ENCODE results near the gene SEMA3B.
A peak's percentile ranks its signal among the peaks of the same experiment; 100 is the strongest.

SEMA3B gene

DNA sequence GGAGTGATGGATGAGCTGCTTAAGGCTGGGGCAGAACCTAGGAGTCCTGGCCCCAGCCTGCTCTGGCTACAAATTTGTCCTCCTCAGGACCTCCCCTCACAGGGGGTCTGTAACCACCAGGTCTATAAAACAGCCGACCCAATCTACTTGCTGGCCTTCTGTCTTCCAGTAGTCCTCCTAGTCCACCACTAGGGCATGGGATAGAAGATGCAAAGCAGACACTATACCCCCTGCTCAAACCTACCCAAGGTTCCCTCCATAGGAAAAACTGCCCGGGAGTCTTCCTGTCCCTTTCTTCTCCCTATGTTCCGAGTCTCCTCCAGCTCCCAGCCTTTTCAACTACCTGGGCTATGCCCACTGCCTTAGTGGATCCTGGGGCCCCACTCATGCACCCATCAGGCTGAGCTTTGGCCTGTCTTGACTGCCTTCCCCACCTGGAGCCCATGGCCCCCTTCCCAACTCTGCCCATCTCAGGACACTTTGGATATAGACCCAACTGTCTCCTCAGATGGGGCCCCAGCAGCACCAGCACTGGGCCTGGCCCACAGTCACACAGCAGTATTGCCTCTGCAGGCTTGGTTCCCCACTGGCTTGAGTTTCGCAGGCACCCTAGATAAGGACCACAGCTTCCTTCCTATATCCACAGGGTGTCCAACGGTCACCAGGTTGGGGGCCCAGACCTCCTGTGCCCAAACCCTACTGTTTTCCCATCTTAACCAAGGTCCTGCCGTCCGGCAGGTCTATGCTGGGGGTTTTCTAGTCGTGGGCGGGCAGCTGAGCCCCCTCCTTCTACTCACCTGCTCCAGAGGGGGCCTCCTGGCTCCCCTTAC is 29.2 kb downstream of the SEMA3B start:
- no peak for TF ChIP-seq ZFX (IDR thresholded peaks at IDR 0.05; ENCODE audit: borderline replicate concordance)
- TF ChIP-seq, protein P1, sequence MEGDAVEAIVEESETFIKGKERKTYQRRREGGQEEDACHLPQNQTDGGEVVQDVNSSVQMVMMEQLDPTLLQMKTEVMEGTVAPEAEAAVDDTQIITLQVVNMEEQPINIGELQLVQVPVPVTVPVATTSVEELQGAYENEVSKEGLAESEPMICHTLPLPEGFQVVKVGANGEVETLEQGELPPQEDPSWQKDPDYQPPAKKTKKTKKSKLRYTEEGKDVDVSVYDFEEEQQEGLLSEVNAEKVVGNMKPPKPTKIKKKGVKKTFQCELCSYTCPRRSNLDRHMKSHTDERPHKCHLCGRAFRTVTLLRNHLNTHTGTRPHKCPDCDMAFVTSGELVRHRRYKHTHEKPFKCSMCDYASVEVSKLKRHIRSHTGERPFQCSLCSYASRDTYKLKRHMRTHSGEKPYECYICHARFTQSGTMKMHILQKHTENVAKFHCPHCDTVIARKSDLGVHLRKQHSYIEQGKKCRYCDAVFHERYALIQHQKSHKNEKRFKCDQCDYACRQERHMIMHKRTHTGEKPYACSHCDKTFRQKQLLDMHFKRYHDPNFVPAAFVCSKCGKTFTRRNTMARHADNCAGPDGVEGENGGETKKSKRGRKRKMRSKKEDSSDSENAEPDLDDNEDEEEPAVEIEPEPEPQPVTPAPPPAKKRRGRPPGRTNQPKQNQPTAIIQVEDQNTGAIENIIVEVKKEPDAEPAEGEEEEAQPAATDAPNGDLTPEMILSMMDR (IDR thresholded peaks at IDR 0.05): no peak
- H3K27ac ChIP-seq: peak overlapping the region; percentile 96

DNA sequence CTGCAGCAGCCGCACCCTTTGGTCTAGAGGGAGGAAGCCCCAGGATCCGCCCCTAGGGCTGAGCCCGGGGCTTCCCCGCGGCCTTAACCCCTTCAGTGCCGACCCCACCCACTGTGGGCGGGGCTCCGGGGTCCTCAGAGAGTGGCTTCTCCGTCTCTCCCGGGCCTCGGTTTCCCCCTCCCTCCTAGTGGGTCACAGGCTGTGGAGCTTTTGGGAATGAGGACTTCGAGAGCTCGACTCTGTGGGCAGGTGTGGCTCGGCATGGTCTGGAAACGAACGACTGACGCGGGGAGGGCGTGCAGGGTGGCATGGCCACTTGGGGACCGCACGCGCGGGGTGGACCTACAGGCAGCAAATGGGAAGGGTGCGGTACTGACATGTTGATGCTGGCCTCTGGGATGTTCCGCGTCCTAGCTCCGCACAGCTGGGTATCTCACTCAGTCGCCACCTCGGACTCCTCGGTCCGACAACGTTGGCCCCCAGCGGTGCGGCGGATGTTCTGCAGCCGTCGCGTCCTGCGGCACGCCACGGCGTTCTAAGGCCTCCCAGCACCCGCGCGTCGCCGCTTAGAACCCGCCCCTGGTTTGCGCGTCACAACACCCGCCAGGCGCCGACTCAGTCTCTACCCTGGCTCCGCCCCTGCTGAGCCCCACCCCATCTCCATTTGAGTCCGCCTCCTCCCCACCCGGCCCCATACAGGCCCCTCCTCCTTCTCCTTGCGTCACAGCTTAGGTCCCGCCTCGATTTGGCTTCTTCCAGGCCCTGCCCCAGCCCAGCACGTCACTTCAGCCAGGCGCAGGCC is 30.1 kb downstream of the SEMA3B start, which contains the start of the genes HYAL3 and NAA80:
TSS of gene HYAL3 (minus strand) at position 570 of the 802 bp plus-strand sequence. CDS start 3,803 bp downstream, outside the sequence.
TSS of gene NAA80 (minus strand) at position 570 of the 802 bp plus-strand sequence. CDS start 1,942 bp downstream, outside the sequence.
- TF ChIP-seq ZFX (IDR thresholded peaks at IDR 0.05; ENCODE audit: borderline replicate concordance): no peak
- TF ChIP-seq, protein P1 (IDR thresholded peaks at IDR 0.05): peak; percentile 58
- peak within 1 kb of the TSS; percentile 96 for H3K27ac ChIP-seq

DNA sequence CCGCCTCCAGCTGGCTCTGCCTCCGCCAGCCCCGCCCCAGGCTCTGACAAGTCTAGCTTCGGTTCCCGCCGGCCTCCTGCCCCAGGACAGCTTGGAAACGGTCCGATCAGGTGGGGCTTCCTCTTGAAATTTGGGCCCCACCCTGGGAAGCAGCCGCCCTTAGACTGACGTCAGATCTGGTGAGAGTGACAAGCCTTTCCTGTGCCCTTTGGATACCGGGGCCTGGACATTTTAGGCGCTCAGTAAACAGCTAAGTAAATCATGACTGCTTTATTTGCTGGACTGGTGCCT is 30.6 kb downstream of the SEMA3B start:
- TF ChIP-seq, protein P1 (IDR thresholded peaks at IDR 0.05): no peak
- no peak for TF ChIP-seq ZFX (IDR thresholded peaks at IDR 0.05; ENCODE audit: borderline replicate concordance)
- H3K27ac ChIP-seq: peak overlapping the region; percentile 96

DNA sequence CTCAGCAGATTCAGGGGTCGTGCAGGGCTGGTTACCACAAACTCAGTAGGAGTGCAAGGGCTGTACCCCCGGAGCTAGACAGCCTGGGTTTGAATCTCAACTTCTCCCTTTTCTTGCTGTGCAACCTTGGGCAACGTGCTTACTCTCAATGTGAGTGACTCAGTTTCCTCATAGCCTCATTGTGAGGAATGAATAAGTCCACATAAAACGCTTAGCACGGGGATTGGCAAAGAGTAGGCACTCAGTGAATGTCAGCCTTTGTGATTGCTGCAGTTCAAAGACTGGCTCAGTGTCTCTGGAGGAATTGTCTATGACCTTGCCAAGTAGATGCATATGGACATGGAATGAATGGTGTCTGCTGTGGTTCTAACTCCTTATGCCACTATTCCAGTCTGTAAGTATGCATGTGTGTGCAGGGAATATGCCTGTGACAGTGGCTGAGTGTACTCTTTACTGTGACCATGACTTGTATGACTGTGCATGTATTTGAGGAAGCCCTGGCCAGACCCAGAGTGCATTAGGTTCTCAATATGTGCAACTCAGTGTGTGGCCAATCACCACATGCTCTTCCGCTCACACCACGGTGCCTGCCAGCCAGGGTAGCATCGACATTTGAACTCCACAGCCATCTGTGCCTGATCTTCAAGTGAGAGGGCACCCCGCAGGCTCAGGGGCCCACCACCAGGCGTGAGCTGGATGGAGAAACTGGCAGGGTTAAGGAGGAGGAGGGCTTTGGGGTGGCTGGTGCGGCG is 31.2 kb downstream of the SEMA3B start:
- H3K27ac ChIP-seq: peak overlapping the region; percentile 96
- TF ChIP-seq ZFX (IDR thresholded peaks at IDR 0.05; ENCODE audit: borderline replicate concordance): no peak
- TF ChIP-seq, protein P1 (IDR thresholded peaks at IDR 0.05): no peak

DNA sequence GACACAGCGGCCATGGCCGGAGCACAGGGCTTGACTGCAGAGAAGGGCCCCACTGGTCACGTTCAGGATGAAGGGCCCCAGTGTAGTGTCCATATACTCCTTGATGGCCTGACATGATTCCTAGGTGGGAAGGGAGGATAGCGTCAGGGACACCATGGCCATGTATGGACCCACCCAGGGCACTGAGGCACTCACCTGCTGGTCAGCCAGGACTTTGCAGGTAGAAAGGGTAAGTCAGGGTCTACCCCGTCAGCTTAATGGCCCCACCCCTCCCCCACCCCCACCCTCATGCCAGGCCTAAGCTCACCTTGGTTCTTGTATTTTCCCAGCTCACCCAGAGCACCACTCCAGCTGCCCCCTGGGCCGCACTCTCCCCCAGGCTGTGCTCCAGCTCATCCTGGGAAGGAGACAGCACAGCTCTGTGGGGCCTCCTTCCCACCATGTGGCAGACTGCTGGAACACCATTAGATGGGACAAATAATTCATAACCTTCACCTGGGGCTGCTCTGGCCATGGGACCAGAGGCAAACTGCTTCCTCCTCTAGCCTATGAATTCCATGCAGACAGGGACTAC is 31.8 kb downstream of the SEMA3B start:
- H3K27ac ChIP-seq: peak overlapping the region; percentile 96
- TF ChIP-seq ZFX (IDR thresholded peaks at IDR 0.05; ENCODE audit: borderline replicate concordance): no peak
- TF ChIP-seq, protein P1 (IDR thresholded peaks at IDR 0.05): no peak

DNA sequence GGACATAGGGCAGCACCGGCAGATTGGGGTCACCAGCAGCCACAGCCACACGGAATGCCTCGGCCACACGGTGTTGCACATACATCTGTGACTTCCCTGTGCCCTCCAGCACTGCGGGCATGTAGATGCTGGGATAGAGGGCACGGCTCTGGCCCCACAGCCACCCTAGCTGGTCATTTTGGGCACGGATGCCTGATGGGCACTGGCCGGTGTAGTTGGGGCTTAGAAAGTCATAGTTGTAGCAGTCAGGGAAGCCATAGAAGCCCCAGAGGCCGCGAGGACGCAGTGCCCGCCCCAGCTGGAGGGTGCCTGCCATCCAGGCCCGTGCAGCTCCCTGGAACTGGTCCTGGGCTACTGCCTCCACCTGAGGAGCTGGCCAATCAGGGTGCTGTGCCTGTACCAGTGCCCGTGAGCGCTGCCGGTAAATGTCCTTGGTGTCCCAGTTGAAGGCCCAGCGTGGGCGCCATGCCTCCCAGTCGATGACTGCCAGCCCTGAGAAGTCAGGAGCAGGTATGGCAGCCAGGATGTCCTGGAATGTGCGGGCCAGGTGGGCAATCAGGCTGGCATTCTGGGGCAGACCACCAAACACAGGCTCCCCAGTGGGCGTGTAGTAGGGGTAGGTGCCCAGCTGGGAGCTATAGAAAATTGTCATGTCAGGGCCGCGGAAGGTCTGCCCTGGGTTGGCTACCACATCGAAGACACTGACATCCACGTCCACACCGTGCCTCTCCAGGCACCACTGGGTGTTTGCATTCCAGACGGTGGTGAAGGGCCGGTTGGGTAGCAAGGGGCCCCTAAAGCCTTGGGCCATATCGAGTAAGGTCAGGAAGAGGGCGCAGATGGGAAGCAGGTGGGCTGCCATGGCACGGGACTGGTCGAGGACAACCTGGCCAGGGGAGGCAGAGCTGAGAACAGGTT is 33.4 kb downstream of the SEMA3B start:
- H3K27ac ChIP-seq: peak overlapping the region; percentile 38; the same call in 1 of the 2 replicates

More for the DNA sequence above, 33.4 kb downstream of the SEMA3B start:
- no peak for TF ChIP-seq ZFX (IDR thresholded peaks at IDR 0.05; ENCODE audit: borderline replicate concordance)
- TF ChIP-seq, protein P1 (IDR thresholded peaks at IDR 0.05): no peak
